SHP77 treated with DMSO at 0.1 percent for 48 hours (cell line): ENCODE measurements around the gene ARHGAP6.

Experiments
- DNase-seq: peaks from one replicate; lab custom pipeline; 2025; lab: John Stamatoyannopoulos, UW

The ARHGAP6 gene

GRCh38 chrX:11351375-11352295 is 314.1 kb downstream of the ARHGAP6 start:
- DNase-seq, result no peak

- DNase-seq, result no peak
Observed at GRCh38 chrX:11349661-11350337, 315.9 kb downstream of the ARHGAP6 start.

GRCh38 chrX:11349020-11349419 is 316.7 kb downstream of the ARHGAP6 start:
- no peak for DNase-seq

- DNase-seq, result no peak
Observed at GRCh38 chrX:11347300-11347699, 318.4 kb downstream of the ARHGAP6 start.

GRCh38 chrX:11346121-11346682 is 319.5 kb downstream of the ARHGAP6 start:
- no peak for DNase-seq

GRCh38 chrX:11342673-11343072 is 323.0 kb downstream of the ARHGAP6 start:
- DNase-seq, result no peak

GRCh38 chrX:11341274-11342201 is 324.2 kb downstream of the ARHGAP6 start:
- DNase-seq, result no peak

GRCh38 chrX:11337292-11338009 is 328.3 kb downstream of the ARHGAP6 start:
- DNase-seq, result no peak

GRCh38 chrX:11336201-11336600 is 329.5 kb downstream of the ARHGAP6 start:
- DNase-seq, result no peak

- no peak for DNase-seq
Observed at GRCh38 chrX:11334165-11334564, 331.6 kb downstream of the ARHGAP6 start.

- DNase-seq, result no peak
Observed at GRCh38 chrX:11331788-11332187, 333.9 kb downstream of the ARHGAP6 start.

- DNase-seq, result no peak
Observed at GRCh38 chrX:11329021-11329420, 336.7 kb downstream of the ARHGAP6 start.

GRCh38 chrX:11328134-11328533 is 337.6 kb downstream of the ARHGAP6 start:
- DNase-seq, result no peak

GRCh38 chrX:11321986-11322385 is 343.7 kb downstream of the ARHGAP6 start:
- DNase-seq, result no peak

- no peak for DNase-seq
Observed at GRCh38 chrX:11319806-11320520, 345.8 kb downstream of the ARHGAP6 start.

GRCh38 chrX:11311706-11312105 is 354.0 kb downstream of the ARHGAP6 start:
- no peak for DNase-seq

GRCh38 chrX:11309220-11309619 is 356.5 kb downstream of the ARHGAP6 start:
- no peak for DNase-seq

- no peak for DNase-seq
Observed at GRCh38 chrX:11305641-11306040, 360.1 kb downstream of the ARHGAP6 start.

- DNase-seq, result no peak
Observed at GRCh38 chrX:11304829-11305228, 360.9 kb downstream of the ARHGAP6 start.

GRCh38 chrX:11298600-11298999 is 367.1 kb downstream of the ARHGAP6 start:
- DNase-seq, result no peak
